H9 (cell line): Measurements from ENCODE around the gene DMBT1. TPM values are rescaled to one million over a fixed set of nuclear protein-coding genes. Genes with fewer than 3 reads are reported as not detected.

Experiments
- DNase-seq: peaks from one replicate; pipeline ENCODE4 v3.0.0-alpha.2; 2017
- H2AFZ ChIP-seq: one replicate; pipeline ENCODE4 v1.6.1; 2013; ENCODE audit warnings: mild to moderate bottlenecking, low read length, control low read depth, moderate library complexity
- H2AK5ac ChIP-seq: 2 replicates; pipeline ENCODE4 v1.6.1; 2013; ENCODE audit warnings: low read length, control low read depth, mixed read lengths; ENCODE audit not compliant: insufficient read length
- H2BK120ac ChIP-seq: one replicate; pipeline ENCODE4 v1.6.1; 2013; ENCODE audit warnings: low read depth, mild to moderate bottlenecking, low read length, control low read depth, inconsistent platforms; ENCODE audit not compliant: poor library complexity, severe bottlenecking
- H2BK12ac ChIP-seq: 2 replicates; pipeline ENCODE4 v1.6.1; 2013; ENCODE audit warnings: low read length, control low read depth, mixed read lengths, low read depth; ENCODE audit not compliant: insufficient read length
- H2BK15ac ChIP-seq: 2 replicates; pipeline ENCODE4 v1.6.1; 2013; ENCODE audit warnings: low read depth, low read length, control low read depth
- H2BK20ac ChIP-seq: one replicate; pipeline ENCODE4 v1.6.1; 2013; ENCODE audit warnings: low read depth, mild to moderate bottlenecking, low read length, control low read depth, inconsistent platforms; ENCODE audit not compliant: poor library complexity, severe bottlenecking
- H2BK5ac ChIP-seq: 2 replicates; pipeline ENCODE4 v1.6.1; 2013; ENCODE audit warnings: low read length, control low read depth, mixed read lengths; ENCODE audit not compliant: insufficient read length
- H3K14ac ChIP-seq: 2 replicates; pipeline ENCODE4 v1.6.1; 2013; ENCODE audit warnings: low read length, control low read depth; ENCODE audit not compliant: insufficient read depth
- H3K18ac ChIP-seq: 2 replicates; pipeline ENCODE4 v1.6.1; 2013; ENCODE audit warnings: low read depth, mild to moderate bottlenecking, mixed read lengths, low read length, control low read depth; ENCODE audit not compliant: insufficient read length
- H3K23ac ChIP-seq: 2 replicates; pipeline ENCODE4 v1.6.1; 2013; ENCODE audit warnings: low read length, control low read depth, mixed read lengths, low read depth; ENCODE audit not compliant: insufficient read length
- H3K23me2 ChIP-seq: 2 replicates; pipeline ENCODE4 v1.6.1; 2013; ENCODE audit warnings: low read depth, mild to moderate bottlenecking, mixed read lengths, low read length, control low read depth; ENCODE audit not compliant: insufficient read length, poor library complexity, severe bottlenecking
- H3K27ac ChIP-seq: 2 replicates; pipeline ENCODE4 v1.5.1; 2013; ENCODE audit warnings: low read length, control low read depth, mixed read lengths, low read depth; ENCODE audit not compliant: insufficient read length
- H3K27me3 ChIP-seq: 2 replicates; pipeline ENCODE4 v1.6.1; 2013; ENCODE audit warnings: low read length, control low read depth, inconsistent platforms; ENCODE audit not compliant: insufficient read depth
- H3K4ac ChIP-seq: 2 replicates; pipeline ENCODE4 v1.6.1; 2013; ENCODE audit warnings: low read depth, mild to moderate bottlenecking, control low read depth, inconsistent platforms, low read length, moderate library complexity
- H3K4me1 ChIP-seq: 2 replicates; pipeline ENCODE4 v1.6.1; 2013; ENCODE audit warnings: low read length, control low read depth, inconsistent platforms; ENCODE audit not compliant: insufficient read depth
- H3K4me2 ChIP-seq: 2 replicates; pipeline ENCODE4 v1.6.1; 2013; ENCODE audit warnings: low read length, control low read depth, mixed read lengths; ENCODE audit not compliant: insufficient read length, insufficient read depth
- H3K56ac ChIP-seq: 2 replicates; pipeline ENCODE4 v1.6.1; 2013; ENCODE audit warnings: low read depth, mild to moderate bottlenecking, mixed read lengths, low read length, control low read depth; ENCODE audit not compliant: insufficient read length
- H3K79me1 ChIP-seq: 2 replicates; pipeline ENCODE4 v1.6.1; 2013; ENCODE audit warnings: low read depth, mild to moderate bottlenecking, moderate library complexity, low read length, control low read depth, inconsistent platforms; ENCODE audit not compliant: insufficient read depth, poor library complexity, severe bottlenecking
- H3K79me2 ChIP-seq: 2 replicates; pipeline ENCODE4 v1.6.1; 2013; ENCODE audit warnings: low read length, control low read depth, inconsistent platforms; ENCODE audit not compliant: insufficient read depth
- H3K9ac ChIP-seq: 2 replicates; pipeline ENCODE4 v1.6.1; 2013; ENCODE audit warnings: low read length, control low read depth, mixed read lengths; ENCODE audit not compliant: insufficient read length; ENCODE audit errors: extremely low read depth
- H3K9me3 ChIP-seq: one replicate; pipeline ENCODE4 v1.6.1; 2013; ENCODE audit warnings: low read depth, low read length, inconsistent platforms; ENCODE audit not compliant: control insufficient read depth
- H3T11ph ChIP-seq: one replicate; pipeline ENCODE4 v1.6.1; 2013; ENCODE audit warnings: mild to moderate bottlenecking, low read length, control low read depth, inconsistent platforms
- H4K20me1 ChIP-seq: one replicate; pipeline ENCODE4 v1.6.1; 2013; ENCODE audit not compliant: control insufficient read depth, insufficient read length, insufficient read depth
- H4K5ac ChIP-seq: 2 replicates; pipeline ENCODE4 v1.6.1; 2013; ENCODE audit warnings: low read depth, mild to moderate bottlenecking, mixed read lengths, low read length, control low read depth; ENCODE audit not compliant: insufficient read length
- H4K8ac ChIP-seq: replicated peaks from 2 replicates; pipeline ENCODE4 v1.6.1; 2013; ENCODE audit warnings: low read length, control low read depth, mixed read lengths, low read depth; ENCODE audit not compliant: insufficient read length
- H4K91ac ChIP-seq: 2 replicates; pipeline ENCODE4 v1.6.1; 2013; ENCODE audit warnings: low read depth, mild to moderate bottlenecking, moderate library complexity, mixed read lengths, low read length, control low read depth; ENCODE audit not compliant: insufficient read length
- H3K27ac Mint-ChIP-seq, 3 experiments: 2 replicates in 2 of 3; 3 replicates in 1 of 3; pipeline ENCODE4 v1.8.0; 2020 to 2021; ENCODE audit warnings: mixed read lengths in 3 of 3, mild to moderate bottlenecking in 1 of 3, moderate library complexity in 1 of 3
- H3K27me3 Mint-ChIP-seq: 2 replicates; pipeline ENCODE4 v1.8.0; 2021; ENCODE audit warnings: low read depth, mild to moderate bottlenecking, moderate library complexity, mixed read lengths
- H3K36me3 Mint-ChIP-seq, 3 experiments: 2 replicates in 2 of 3; 3 replicates in 1 of 3; pipeline ENCODE4 v1.8.0; 2020 to 2021; ENCODE audit warnings: low read depth in 3 of 3, mixed read lengths in 3 of 3; ENCODE audit not compliant: insufficient read depth in 1 of 3
- H3K4me1 Mint-ChIP-seq, 2 experiments: 2 replicates each; pipeline ENCODE4 v1.8.0; 2020; ENCODE audit warnings: mixed read lengths in 2 of 2
- H3K4me3 Mint-ChIP-seq, 2 experiments: 2 replicates in 1 of 2; 3 replicates in 1 of 2; pipeline ENCODE4 v1.8.0; 2020 to 2021; ENCODE audit warnings: mild to moderate bottlenecking in 2 of 2, mixed read lengths in 2 of 2, moderate library complexity in 1 of 2
- H3K9me3 Mint-ChIP-seq, 2 experiments: 2 replicates in 1 of 2; 3 replicates in 1 of 2; pipeline ENCODE4 v1.8.0; 2020; ENCODE audit warnings: mild to moderate bottlenecking in 2 of 2, mixed read lengths in 2 of 2, moderate library complexity in 1 of 2
- WGBS: extraction: QIAGEN DNeasy Blood & Tissue Kit; methylation state at CpG from one replicate; pipeline ENCODE4 v1.1.7; 2013; ENCODE audit warnings: missing lambda C conversion rate, low lambda C conversion rate, mixed read lengths; ENCODE audit not compliant: insufficient read length; ENCODE audit errors: extremely low coverage; 5-methylcytosine and 5-hydroxymethylcytosine counted together
- total RNA-seq: library from RNA; stranded (reverse); gene quantifications from 2 replicates; pipeline ENCODE4 v1.2.1, GENCODE V29; 2021
- TF ChIP-seq, protein P1 (sequence below): fragments of 200-600 bp; sonication (generic); conservative IDR thresholded peaks from 3 replicates; pipeline ENCODE4 v1.8.0; 2021; ENCODE audit warnings: antibody characterized with exemption, mild to moderate bottlenecking

DMBT1 gene
- total RNA-seq, 1 experiment from 2014 or later = 0.04 TPM

DNA sequence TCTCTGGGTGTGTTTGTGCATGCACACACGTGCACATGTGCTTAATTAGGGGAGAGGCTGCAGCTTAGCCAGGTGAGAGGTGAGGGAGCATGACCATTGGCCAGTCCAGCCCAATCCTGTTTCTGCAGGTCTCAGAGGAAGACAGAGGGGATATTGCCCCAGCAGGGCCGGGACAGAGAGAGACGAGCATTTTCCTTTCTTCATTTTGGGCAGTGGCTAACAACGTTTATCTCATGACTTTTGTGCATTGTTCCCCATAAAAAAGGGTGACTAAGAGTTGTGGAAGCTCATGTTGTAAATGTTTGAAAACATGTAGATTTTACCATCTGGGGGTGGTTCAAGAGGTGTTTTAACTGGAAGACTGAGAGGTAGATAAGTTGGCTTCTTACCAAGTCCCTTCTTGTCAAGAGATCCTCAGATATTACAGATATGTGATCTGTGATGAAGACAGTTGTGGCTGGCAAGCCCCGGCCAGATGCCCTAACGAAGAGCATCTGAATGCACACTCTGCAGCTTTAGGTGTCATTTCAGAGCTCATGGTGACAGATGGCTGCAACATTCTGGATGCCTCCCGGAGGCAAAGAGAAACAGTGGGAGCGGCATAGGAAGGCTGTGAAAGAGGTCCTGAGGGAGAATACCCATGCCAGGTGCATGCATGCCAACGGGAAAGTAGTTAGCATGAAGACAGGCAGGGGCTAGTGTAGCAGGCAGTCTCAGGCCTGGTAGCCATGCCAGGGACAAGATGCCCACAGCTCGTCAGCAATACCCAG lies 16.7 kb upstream of the DMBT1 start:
- Histone ChIP-seq H3K9me3 (no peaks in the 10 kb centered on the region), H2AFZ (no peak overlapping the region), H2BK5ac (no peak overlapping the region), H3K56ac (no peak overlapping the region), H3K14ac (no peak overlapping the region), H4K20me1 (no peaks in the 10 kb centered on the region), H2BK120ac (no peak overlapping the region), H2AK5ac (no peak overlapping the region), H4K8ac (no peak overlapping the region), H3K79me1 (no peaks in the 10 kb centered on the region), H3K4me1 (no peaks in the 10 kb centered on the region), H3K27ac (no peak overlapping the region), H3K4ac (no peak overlapping the region), H3K18ac (no peak overlapping the region), H3K79me2 (no peaks in the 10 kb centered on the region), H3K23ac (no peak overlapping the region), H2BK12ac (no peak overlapping the region), H2BK15ac (no peak overlapping the region), H4K5ac (no peak overlapping the region), H3T11ph (no peak overlapping the region), H2BK20ac (no peak overlapping the region), H3K27me3 (no peaks in the 10 kb centered on the region), H3K4me2 (no peak overlapping the region), H3K23me2 (no peaks in the 10 kb centered on the region), H4K91ac (no peak overlapping the region), H3K9ac (no peak overlapping the region)
- no peak overlapping the region; a peak in 1 of 5 replicates for H3K4me3 Mint-ChIP-seq
- H3K27ac Mint-ChIP-seq = peak overlapping the region in 1 of 3 experiments; percentile 35; a peak in 3 of 7 replicates
- no peaks in the 10 kb centered on the region for H3K9me3 Mint-ChIP-seq
- no peaks in the 10 kb centered on the region; the same call in 1 of the 2 replicates for H3K27me3 Mint-ChIP-seq
- no CpG with 5 or more reads among the region's 10 CpGs for WGBS
- no peak for DNase-seq
- H3K4me1 Mint-ChIP-seq = no peaks in the 10 kb centered on the region
- TF ChIP-seq, protein P1, sequence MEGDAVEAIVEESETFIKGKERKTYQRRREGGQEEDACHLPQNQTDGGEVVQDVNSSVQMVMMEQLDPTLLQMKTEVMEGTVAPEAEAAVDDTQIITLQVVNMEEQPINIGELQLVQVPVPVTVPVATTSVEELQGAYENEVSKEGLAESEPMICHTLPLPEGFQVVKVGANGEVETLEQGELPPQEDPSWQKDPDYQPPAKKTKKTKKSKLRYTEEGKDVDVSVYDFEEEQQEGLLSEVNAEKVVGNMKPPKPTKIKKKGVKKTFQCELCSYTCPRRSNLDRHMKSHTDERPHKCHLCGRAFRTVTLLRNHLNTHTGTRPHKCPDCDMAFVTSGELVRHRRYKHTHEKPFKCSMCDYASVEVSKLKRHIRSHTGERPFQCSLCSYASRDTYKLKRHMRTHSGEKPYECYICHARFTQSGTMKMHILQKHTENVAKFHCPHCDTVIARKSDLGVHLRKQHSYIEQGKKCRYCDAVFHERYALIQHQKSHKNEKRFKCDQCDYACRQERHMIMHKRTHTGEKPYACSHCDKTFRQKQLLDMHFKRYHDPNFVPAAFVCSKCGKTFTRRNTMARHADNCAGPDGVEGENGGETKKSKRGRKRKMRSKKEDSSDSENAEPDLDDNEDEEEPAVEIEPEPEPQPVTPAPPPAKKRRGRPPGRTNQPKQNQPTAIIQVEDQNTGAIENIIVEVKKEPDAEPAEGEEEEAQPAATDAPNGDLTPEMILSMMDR = no peak
- H3K36me3 Mint-ChIP-seq = no peaks in the 10 kb centered on the region
